Measurements from ENCODE around the gene SCUBE3. TPM values are rescaled to one million over a fixed set of nuclear protein-coding genes. Genes with fewer than 3 reads are reported as not detected.

Gene SCUBE3
- total RNA-seq, 2 donors from 2014 or later: 75.6 to 101 TPM

DNA sequence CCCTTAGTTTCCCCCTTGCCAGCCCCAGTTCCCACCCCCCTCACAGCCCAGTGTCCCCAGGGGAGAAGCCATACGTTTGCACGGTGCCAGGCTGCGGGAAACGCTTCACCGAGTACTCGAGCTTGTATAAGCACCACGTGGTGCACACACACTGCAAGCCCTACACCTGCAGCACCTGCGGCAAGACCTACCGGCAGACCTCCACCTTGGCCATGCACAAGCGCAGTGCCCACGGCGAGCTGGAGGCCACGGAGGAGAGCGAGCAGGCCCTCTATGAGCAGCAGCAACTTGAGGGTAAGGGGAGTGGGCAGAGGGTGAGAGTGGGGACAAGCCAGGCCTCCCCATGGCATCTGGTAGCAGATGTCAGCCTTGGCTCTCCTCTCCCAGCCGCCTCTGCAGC is 78.7 kb downstream of the SCUBE3 start:
- ATAC-seq (ENCODE audit: insufficient number of reproducible peaks, low FRiP score, low read depth): no peak
- Histone ChIP-seq H3K9me3 (no peaks in the 10 kb centered on the region), H3K36me3 (peaks cover 61% of the 10 kb centered on the region), H3K4me1 (ENCODE audit: control insufficient read depth in 1 of 2, low read depth in 2 of 2) (peaks cover 0 to 8% of the 10 kb centered on the region in 2 donors), H3K4me3 (no peak overlapping the region), H3K27ac (no peak overlapping the region), H3K27me3 (replicated peaks; ENCODE audit: insufficient read depth) (no peaks in the 10 kb centered on the region)
- TF ChIP-seq, protein P1, sequence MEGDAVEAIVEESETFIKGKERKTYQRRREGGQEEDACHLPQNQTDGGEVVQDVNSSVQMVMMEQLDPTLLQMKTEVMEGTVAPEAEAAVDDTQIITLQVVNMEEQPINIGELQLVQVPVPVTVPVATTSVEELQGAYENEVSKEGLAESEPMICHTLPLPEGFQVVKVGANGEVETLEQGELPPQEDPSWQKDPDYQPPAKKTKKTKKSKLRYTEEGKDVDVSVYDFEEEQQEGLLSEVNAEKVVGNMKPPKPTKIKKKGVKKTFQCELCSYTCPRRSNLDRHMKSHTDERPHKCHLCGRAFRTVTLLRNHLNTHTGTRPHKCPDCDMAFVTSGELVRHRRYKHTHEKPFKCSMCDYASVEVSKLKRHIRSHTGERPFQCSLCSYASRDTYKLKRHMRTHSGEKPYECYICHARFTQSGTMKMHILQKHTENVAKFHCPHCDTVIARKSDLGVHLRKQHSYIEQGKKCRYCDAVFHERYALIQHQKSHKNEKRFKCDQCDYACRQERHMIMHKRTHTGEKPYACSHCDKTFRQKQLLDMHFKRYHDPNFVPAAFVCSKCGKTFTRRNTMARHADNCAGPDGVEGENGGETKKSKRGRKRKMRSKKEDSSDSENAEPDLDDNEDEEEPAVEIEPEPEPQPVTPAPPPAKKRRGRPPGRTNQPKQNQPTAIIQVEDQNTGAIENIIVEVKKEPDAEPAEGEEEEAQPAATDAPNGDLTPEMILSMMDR (IDR thresholded peaks at IDR 0.05): no peak
- DNase-seq (ENCODE audit: low spot score): no peak

DNA sequence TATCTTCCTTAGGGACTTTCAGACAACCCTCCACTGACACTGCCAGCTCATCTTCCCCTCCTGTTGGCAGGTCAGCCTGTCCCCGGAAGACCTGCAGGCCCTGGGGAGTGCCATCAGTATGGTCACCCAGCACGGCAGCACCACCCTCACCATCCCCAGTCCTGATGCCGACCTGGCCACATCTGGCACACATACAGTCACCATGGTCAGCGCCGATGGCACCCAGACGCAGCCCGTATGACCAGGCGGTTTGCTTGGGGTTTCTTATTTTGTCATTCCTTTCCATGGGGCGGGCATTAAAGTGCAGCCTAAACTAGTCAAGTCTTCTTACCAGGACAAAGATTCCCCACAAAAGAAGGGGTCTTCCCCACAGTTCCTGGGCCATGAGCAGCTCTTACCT is 79.9 kb downstream of the SCUBE3 start:
- H3K27me3 ChIP-seq (replicated peaks; ENCODE audit: insufficient read depth): no peaks in the 10 kb centered on the region
- H3K27ac ChIP-seq: no peak overlapping the region
- no peak overlapping the region for H3K4me3 ChIP-seq
- ATAC-seq (ENCODE audit: insufficient number of reproducible peaks, low FRiP score, low read depth) (no peak), DNase-seq (ENCODE audit: low spot score) (no peak)
- peaks cover 0 to 14% of the 10 kb centered on the region in 2 donors for H3K4me1 ChIP-seq (ENCODE audit: control insufficient read depth in 1 of 2, low read depth in 2 of 2)
- TF ChIP-seq, protein P1 (IDR thresholded peaks at IDR 0.05): no peak
- H3K9me3 ChIP-seq: no peaks in the 10 kb centered on the region
- H3K36me3 ChIP-seq: peaks cover 50% of the 10 kb centered on the region

DNA sequence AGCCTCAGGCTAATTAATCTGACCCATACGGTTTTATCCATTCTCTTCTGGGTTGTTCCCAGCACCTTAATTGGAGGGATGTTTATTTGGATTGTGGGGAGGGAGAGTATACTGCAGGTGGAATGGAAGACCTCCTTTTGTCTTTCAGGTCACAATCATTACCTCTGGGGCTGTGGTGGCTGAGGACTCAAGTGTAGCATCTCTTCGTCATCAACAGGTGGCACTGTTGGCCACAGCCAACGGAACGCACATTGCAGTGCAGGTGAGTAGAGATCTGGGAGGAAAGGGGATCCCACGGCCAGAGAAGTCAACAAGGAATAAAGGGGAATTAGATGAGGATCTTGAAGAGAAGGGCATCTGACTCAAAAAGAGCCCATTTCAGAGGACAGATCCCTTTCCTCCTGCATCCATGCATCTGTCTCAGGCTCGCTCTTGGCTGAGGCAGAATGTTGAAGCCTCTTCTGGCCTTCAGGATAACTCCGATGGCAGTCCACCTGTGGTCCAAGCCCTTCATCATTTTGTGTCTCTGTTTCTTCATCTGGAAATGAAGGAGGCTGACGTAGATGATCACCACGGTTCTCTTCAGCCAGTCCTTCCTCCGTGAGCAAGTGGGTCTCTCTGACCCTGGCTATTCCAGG is 80.7 kb downstream of the SCUBE3 start:
- Histone ChIP-seq H3K27me3 (replicated peaks; ENCODE audit: insufficient read depth) (no peaks in the 10 kb centered on the region), H3K4me1 (ENCODE audit: control insufficient read depth in 1 of 2, low read depth in 2 of 2) (peaks cover 0 to 14% of the 10 kb centered on the region in 2 donors), H3K27ac (no peak overlapping the region), H3K36me3 (peaks cover 46% of the 10 kb centered on the region), H3K9me3 (no peaks in the 10 kb centered on the region), H3K4me3 (no peak overlapping the region)
- TF ChIP-seq, protein P1 (IDR thresholded peaks at IDR 0.05): peak; percentile 45
- ATAC-seq (ENCODE audit: insufficient number of reproducible peaks, low FRiP score, low read depth) (no peak), DNase-seq (ENCODE audit: low spot score) (no peak)

DNA sequence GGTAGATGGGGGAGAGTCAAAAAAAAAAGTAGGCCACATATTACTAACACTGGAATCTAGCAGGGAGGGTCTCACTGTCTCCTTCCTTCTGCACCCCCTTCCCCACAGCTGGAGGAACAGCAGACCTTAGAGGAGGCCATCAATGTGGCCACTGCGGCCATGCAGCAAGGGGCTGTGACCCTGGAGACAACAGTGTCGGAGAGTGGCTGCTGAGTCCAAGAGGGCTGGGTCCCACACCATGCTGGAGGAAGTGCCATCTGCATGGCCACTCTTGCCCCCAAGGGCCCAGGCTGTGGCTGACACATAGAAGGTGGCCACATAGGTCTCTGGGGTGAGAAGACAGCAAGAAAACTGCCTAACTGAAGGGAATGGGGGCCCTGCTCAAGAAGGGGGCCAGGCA is 81.3 kb downstream of the SCUBE3 start:
- H3K4me1 ChIP-seq (ENCODE audit: control insufficient read depth in 1 of 2, low read depth in 2 of 2): peaks cover 0 to 14% of the 10 kb centered on the region in 2 donors
- no peaks in the 10 kb centered on the region for H3K27me3 ChIP-seq (replicated peaks; ENCODE audit: insufficient read depth)
- H3K9me3 ChIP-seq: no peaks in the 10 kb centered on the region
- TF ChIP-seq, protein P1 (IDR thresholded peaks at IDR 0.05): no peak
- ATAC-seq (ENCODE audit: insufficient number of reproducible peaks, low FRiP score, low read depth) (no peak), DNase-seq (ENCODE audit: low spot score) (no peak)
- H3K36me3 ChIP-seq: peaks cover 44% of the 10 kb centered on the region
- H3K27ac ChIP-seq: no peak overlapping the region
- H3K4me3 ChIP-seq: no peak overlapping the region

DNA sequence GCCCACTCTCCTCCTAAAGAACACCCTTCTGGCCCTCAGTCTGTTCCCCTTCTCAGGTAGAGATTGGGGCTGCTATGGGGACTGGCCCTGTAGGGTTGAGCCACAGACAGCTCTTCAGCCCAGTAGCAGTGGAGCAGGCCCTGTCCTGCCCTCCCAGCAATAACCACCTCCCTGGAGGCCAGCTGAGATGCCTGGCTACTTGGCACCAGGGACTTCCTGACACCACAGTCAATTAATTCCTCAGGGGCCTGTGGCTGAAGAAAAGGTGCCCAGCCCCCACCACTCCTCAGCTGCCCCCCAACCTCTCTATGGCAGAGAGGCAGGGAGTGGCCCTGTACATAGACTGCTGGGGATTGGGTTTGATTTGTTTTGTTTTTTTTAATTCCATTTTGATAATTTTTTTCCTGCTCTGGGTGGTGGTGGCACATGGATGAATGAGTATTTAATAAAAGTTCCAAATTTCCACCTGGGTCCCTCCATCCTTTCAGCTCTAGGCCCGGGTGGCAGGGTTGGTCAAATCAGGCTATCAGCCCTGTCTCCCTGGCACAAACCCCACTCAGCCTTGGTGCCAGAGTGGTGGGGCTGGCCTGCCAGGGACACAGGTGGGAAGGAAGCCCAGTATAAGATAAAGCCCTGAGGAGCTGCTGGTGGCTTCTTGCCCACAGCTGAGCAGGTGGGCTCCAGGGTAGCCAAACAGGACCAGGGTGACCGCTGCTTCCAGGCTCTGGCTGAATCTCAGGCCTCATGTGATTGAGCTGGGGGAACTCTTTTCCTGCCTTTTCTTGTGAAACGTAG is 82.0 kb downstream of the SCUBE3 start:
- Histone ChIP-seq H3K4me3 (no peak overlapping the region), H3K27me3 (replicated peaks; ENCODE audit: insufficient read depth) (no peaks in the 10 kb centered on the region), H3K36me3 (peaks cover 37% of the 10 kb centered on the region), H3K27ac (no peak overlapping the region), H3K9me3 (no peaks in the 10 kb centered on the region), H3K4me1 (ENCODE audit: control insufficient read depth in 1 of 2, low read depth in 2 of 2) (peaks cover 0 to 14% of the 10 kb centered on the region in 2 donors)
- TF ChIP-seq, protein P1 (IDR thresholded peaks at IDR 0.05): no peak
- no peak for ATAC-seq (ENCODE audit: insufficient number of reproducible peaks, low FRiP score, low read depth)
- DNase-seq (ENCODE audit: low spot score): no peak
